Ovary (tissue), 9 donors: ENCODE results near the gene BTBD18. TPM values are rescaled to one million over a fixed set of nuclear protein-coding genes. Genes with fewer than 3 reads are reported as not detected.

Experiments used
- DNase-seq, 5 donors: peaks; one replicate each; pipeline ENCODE4 v3.0.0-alpha.2; 2019 to 2020
- H3K27ac ChIP-seq, 2 donors: fragments of 200-600 bp; one replicate each; pipeline versions ENCODE4 v1.5.1 to v1.8.0; 2019 to 2022
- H3K27me3 ChIP-seq: fragments of 200-600 bp; one replicate; pipeline ENCODE4 v1.8.0; 2022
- H3K36me3 ChIP-seq: fragments of 200-600 bp; sonication (generic); one replicate; pipeline ENCODE4 v1.5.1; 2019
- H3K4me1 ChIP-seq: one replicate; pipeline ENCODE4 v1.8.1; 2013; ENCODE audit warnings: mild to moderate bottlenecking, moderate library complexity; ENCODE audit not compliant: insufficient read depth
- H3K4me3 ChIP-seq: fragments of 200-600 bp; sonication (generic); one replicate; pipeline ENCODE4 v1.5.1; 2017
- H3K9me3 ChIP-seq, 2 donors: fragments of 200-600 bp in 1 of 2; sonication (generic) in 1 of 2; one replicate each; pipeline versions ENCODE4 v1.5.1 to v1.8.1; 2013 to 2019; ENCODE audit warnings: mild to moderate bottlenecking in 1 of 2, moderate library complexity in 1 of 2
- EP300 ChIP-seq: sonication (generic); formaldehyde crosslinking; IDR thresholded peaks from one replicate; pipeline ENCODE4 v1.6.1; 2017; ENCODE audit warnings: antibody characterized with exemption
- POLR2A ChIP-seq: fragments of 450-650 bp; IDR thresholded peaks from one replicate; pipeline ENCODE4 v1.6.1; 2017; ENCODE audit warnings: antibody characterized with exemption, mild to moderate bottlenecking, moderate library complexity
- WGBS, 3 donors: extraction: QIAGEN DNeasy Blood & Tissue Kit in 1 of 3; methylation state at CpG; one replicate each; pipeline versions ENCODE4 v1.1.5 to v1.1.7; 2013 to 2017; 5-methylcytosine and 5-hydroxymethylcytosine counted together
- intact Hi-C, 4 donors: fragments of 100-400 bp; cut with DNase I; formaldehyde crosslinking; loops; one replicate each; pipeline versions ENCODE4 v1.11.0 to v1.15.1; 2022 to 2023
- polyA plus RNA-seq, 2 donors: library from polyadenylated mRNA; stranded (reverse); fragments of 200-250 nt in 1 of 2; fragments of 350-450 nt in 1 of 2; fragmentation: Illumina TruSeq in 1 of 2; extraction: RNeasy Lipid Tissue Mini Kit (QIAGEN cat#74804) in 1 of 2; gene quantifications; one replicate each; pipeline ENCODE4 v1.2.3, GENCODE V29; 2013 to 2014
- total RNA-seq, 7 donors: library from RNA; depleted of rRNA in 2 of 7; stranded (reverse); fragments of >200 nt in 2 of 7; fragmentation: NEBNext Ultra II Directional in 3 of 7; extraction: Animal tissue kit (Norgen Biotek cat#: 25700) in 3 of 7; gene quantifications; one replicate each; pipeline versions ENCODE4 v1.1.0 to v1.2.4, GENCODE V29; 2016 to 2023
- TF ChIP-seq, protein P1 (sequence below), 3 donors: fragments of 450-650 bp in 2 of 3; fragments of 200-600 bp in 1 of 3; IDR thresholded peaks; one replicate each; pipeline versions ENCODE4 v1.5.1 to v1.8.0; 2016 to 2022; ENCODE audit warnings: antibody characterized with exemption in 3 of 3, mild to moderate bottlenecking in 1 of 3
- donor health status: DM: no; HTN: no; CAD: no; lungs with moderate emphysema.
- donor health status: DM: no; HTN: no; CAD: no.
- donor health status: Bipolar disorder and iron deficiency.
- donor health status: DM: yes; HTN: yes; CAD: no.
- donor health status: DM: no; HTN: no; CAD: no.
- donor health status: DM: yes; HTN: yes; CAD: no.

Gene BTBD18
- total and polyA plus RNA-seq, 9 donors, result 0.02 TPM; not detected in 8

DNA sequence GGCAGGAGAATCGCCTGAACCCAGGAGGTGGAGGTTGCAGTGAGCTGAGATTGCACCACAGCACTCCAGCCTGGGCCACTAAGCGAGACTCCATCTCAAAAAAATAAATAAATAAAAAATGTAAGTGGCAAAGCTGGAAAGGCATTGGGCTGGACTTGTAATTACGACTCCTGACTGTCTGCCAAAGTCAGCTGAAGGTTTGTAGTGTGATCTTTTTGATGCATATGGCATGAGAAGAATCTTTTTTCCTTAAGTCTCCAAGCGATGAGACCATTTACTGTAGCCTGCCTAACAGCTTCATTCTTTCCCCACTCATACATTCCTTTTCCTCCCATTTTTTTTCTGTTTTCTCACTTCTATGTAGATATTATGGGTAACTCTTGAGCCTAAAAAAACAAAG, 34.8 kb upstream of the BTBD18 start:
- Histone ChIP-seq H3K27me3 (no peaks in the 10 kb centered on the region), H3K4me1 (peaks cover 16% of the 10 kb centered on the region), H3K9me3 (no peaks in the 10 kb centered on the region), H3K27ac (no peak overlapping the region), H3K36me3 (no peaks in the 10 kb centered on the region), H3K4me3 (no peak overlapping the region)
- no peak for DNase-seq
- TF ChIP-seq POLR2A, result no peak
- TF ChIP-seq, protein P1, sequence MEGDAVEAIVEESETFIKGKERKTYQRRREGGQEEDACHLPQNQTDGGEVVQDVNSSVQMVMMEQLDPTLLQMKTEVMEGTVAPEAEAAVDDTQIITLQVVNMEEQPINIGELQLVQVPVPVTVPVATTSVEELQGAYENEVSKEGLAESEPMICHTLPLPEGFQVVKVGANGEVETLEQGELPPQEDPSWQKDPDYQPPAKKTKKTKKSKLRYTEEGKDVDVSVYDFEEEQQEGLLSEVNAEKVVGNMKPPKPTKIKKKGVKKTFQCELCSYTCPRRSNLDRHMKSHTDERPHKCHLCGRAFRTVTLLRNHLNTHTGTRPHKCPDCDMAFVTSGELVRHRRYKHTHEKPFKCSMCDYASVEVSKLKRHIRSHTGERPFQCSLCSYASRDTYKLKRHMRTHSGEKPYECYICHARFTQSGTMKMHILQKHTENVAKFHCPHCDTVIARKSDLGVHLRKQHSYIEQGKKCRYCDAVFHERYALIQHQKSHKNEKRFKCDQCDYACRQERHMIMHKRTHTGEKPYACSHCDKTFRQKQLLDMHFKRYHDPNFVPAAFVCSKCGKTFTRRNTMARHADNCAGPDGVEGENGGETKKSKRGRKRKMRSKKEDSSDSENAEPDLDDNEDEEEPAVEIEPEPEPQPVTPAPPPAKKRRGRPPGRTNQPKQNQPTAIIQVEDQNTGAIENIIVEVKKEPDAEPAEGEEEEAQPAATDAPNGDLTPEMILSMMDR (IDR thresholded peaks at IDR 0.05), result no peak
- TF ChIP-seq EP300, result no peak
- intact Hi-C loops, result no loop called here
- 74 to 81% (median 79%) methylated on average over 4 of the region's 4 CpGs for WGBS, 3 donors

DNA sequence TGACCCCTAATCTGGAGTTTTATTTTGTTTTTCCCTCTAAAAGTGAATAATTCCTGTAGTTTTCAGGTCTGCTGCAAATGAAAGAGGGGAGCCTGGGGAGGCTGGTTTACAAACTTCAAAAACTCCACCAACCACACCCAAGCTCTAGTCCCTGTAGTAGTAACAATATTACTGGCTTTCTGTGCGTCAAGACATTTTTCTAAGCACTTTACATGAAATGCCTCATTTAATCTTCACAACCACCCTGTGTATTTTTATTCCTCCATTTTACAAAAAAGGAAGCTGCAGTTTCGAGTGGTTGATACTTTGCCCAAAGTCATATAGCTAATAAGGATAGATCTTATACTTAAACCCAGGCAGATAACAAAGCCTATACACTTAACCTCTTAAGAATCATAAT, 33.5 kb upstream of the BTBD18 start:
- H3K4me1 ChIP-seq, result peaks cover 18% of the 10 kb centered on the region
- TF ChIP-seq, protein P1 (IDR thresholded peaks at IDR 0.05), result no peak
- TF ChIP-seq POLR2A (no peak), EP300 (no peak)

DNA sequence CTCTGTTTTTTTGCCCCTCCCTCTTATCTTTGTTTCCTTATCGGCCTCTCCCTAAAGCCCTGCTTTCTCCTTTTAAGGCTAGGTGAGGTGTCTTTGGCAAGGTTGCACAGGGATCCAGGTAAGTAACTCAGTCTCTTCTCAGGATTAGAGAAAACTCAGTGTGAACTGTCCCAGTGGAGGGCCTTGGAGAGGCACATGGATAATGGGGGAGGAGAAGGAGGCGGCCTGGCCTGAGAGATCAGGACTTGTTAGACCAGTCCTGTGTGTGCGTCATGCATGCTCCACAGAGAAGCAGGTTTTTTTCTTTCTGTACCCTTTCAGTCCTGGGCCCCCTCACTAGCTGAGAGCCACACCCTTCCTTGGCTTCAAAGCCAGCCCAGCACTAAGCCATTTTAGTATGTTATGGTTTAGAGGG, 29.9 kb upstream of the BTBD18 start:
- peak in 1 of 5 donors; percentile 38 for DNase-seq
- H3K4me1 ChIP-seq, result peaks cover 29% of the 10 kb centered on the region
- H3K27ac ChIP-seq, result no peak overlapping the region
- H3K36me3 ChIP-seq, result no peaks in the 10 kb centered on the region
- intact Hi-C loops, result no loop called here
- H3K9me3 ChIP-seq, result no peaks in the 10 kb centered on the region
- H3K4me3 ChIP-seq, result no peak overlapping the region
- 56 to 71% (median 64%) methylated on average over 3 of the region's 3 CpGs for WGBS, 3 donors
- TF ChIP-seq POLR2A, result no peak
- TF ChIP-seq, protein P1 (IDR thresholded peaks at IDR 0.05), result no peak
- TF ChIP-seq EP300, result no peak
- no peaks in the 10 kb centered on the region for H3K27me3 ChIP-seq

More for the DNA sequence above, 33.5 kb upstream of the BTBD18 start:
- Histone ChIP-seq H3K36me3 (no peaks in the 10 kb centered on the region), H3K27me3 (no peaks in the 10 kb centered on the region), H3K9me3 (no peaks in the 10 kb centered on the region), H3K4me3 (no peak overlapping the region), H3K27ac (no peak overlapping the region)
- no peak for DNase-seq
- WGBS, 3 donors, result 90 to 96% (median 93%) methylated on average over 2 of the region's 2 CpGs
- intact Hi-C loops, result no loop called here

DNA sequence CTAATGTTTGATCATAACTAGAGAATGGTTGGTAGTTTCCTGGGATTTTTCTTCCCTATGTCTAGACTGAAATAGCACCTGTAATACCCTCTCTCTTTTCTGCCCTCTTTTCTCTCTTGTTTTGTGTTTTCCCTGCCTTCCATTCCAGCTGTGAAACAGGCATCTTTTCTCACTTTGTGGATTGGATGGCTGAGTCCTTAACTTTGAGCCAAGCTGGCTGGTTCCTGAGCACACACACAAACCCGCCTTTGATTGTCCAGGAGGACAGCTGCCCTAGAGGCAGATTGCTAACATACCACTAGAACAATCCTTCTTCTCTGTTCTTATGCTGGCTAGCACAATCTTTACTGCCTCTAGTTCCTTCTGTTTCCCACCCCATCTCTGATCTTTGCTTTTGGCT, 27.7 kb upstream of the BTBD18 start:
- peaks cover 46% of the 10 kb centered on the region for H3K4me1 ChIP-seq
- peak overlapping the region in 1 of 2 donors; percentile 74 for H3K27ac ChIP-seq
- H3K36me3 ChIP-seq, result no peaks in the 10 kb centered on the region
- intact Hi-C loops, result no loop called here
- no peak for DNase-seq
- TF ChIP-seq EP300, result no peak
- no peak for TF ChIP-seq POLR2A
- TF ChIP-seq, protein P1 (IDR thresholded peaks at IDR 0.05), result no peak
- H3K4me3 ChIP-seq, result no peak overlapping the region
- no peaks in the 10 kb centered on the region for H3K27me3 ChIP-seq
- no peaks in the 10 kb centered on the region for H3K9me3 ChIP-seq
- 6 to 17% (median 6%) methylated on average over 1 of the region's 1 CpG for WGBS, 3 donors
